Mesenteric fat pad (tissue), 1 donor: ENCODE data around the gene HSD17B4. TPM values are rescaled to one million over a fixed set of nuclear protein-coding genes. Genes with fewer than 3 reads are reported as not detected.
"Not testable (repeated sequence)": the region's sequence is repeated elsewhere in the genome, so short reads cannot be mapped to it uniquely, and the experiment has no call there.

Source experiments
- DNase-seq: peaks from one replicate; pipeline ENCODE4 v3.0.0-alpha.2; 2020; ENCODE audit warnings: low spot score
- long read RNA-seq: library from polyadenylated mRNA; unstranded; transcript quantifications from one replicate; pipeline ENCODE4 v2.0.0, GENCODE V29; 2020
- total RNA-seq: library from RNA; stranded (reverse); fragmentation: NEBNext Ultra II Directional; extraction: Animal tissue kit (Norgen Biotek cat#: 25700); gene quantifications from one replicate; pipeline ENCODE4 v1.2.1, GENCODE V29; 2021
- donor health status: DM: yes; HTN: yes; CAD: no.

The HSD17B4 gene
- 339 TPM for total RNA-seq
- long read RNA-seq, transcript HSD17B4-233 (25 exons, 2,589 nt) = minor isoform, 10 of 353 reads
- long read RNA-seq, transcript HSD17B4-201 (24 exons, 2,685 nt) = major isoform, 274 of 353 reads
- long read RNA-seq, partial matches to known transcripts = 34 of 353 reads
- long read RNA-seq, other reads (novel, unspliced or antisense) = 33 of 353 reads

DNA sequence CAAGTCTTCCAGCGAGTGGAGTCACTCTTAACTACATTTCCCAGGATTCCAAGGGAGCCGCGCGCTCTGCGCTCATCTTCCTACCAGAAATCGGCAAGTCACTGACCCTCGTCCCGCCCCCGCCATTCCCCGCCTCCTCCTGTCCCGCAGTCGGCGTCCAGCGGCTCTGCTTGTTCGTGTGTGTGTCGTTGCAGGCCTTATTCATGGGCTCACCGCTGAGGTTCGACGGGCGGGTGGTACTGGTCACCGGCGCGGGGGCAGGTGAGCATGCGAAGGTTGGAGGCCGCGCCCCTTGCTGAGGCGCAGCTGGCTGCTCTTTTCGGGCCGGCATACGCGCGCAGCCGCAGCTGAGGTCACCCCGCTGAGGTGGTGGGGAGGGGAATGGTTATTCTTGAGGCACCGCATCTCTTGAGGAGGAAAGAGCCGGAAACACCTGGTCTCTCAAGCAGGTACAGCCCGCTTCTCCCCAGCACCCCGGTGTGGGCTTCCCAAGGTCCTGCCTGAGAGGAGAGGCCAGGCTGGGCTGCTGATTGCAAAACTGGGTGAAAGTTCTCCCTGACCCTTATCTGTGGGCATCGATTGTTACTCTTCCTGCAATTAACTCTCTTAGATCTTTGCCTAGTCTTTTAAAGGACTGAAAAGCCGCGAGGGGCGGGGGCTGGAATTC, at the start of gene HSD17B4:
TSS of gene HSD17B4 (plus strand) at position 125 of the 667 bp plus-strand sequence. CDS start at position 204, 79 bp downstream.
- DNase-seq = peak; percentile 95

DNA sequence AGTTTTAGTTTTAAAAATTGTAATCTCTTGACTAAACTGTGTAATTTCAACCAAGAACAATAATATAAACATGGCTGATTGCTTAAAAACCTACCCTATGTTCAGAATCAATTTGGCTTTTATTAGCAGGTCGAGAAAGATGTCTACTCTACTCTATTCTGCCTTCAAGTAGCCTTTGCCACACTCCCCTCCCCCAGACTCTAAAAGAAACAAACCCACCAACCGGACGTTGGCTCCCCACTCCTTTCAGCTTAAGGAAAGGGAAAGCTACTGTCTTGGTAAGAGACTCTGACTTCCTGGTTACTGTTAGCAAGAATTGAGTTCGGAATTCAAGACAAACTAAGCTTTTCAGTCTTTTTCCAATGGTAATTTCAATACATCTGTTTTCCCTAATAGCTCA, 49.7 kb upstream of the HSD17B4 start:
- DNase-seq = no peak

GRCh38 chr5:119404033-119404432, 48.3 kb upstream of the HSD17B4 start:
- DNase-seq = no peak

- DNase-seq = no peak
Observed at GRCh38 chr5:119405419-119405818, 46.9 kb upstream of the HSD17B4 start.

GRCh38 chr5:119406551-119407110, 45.7 kb upstream of the HSD17B4 start:
- DNase-seq = no peak

DNA sequence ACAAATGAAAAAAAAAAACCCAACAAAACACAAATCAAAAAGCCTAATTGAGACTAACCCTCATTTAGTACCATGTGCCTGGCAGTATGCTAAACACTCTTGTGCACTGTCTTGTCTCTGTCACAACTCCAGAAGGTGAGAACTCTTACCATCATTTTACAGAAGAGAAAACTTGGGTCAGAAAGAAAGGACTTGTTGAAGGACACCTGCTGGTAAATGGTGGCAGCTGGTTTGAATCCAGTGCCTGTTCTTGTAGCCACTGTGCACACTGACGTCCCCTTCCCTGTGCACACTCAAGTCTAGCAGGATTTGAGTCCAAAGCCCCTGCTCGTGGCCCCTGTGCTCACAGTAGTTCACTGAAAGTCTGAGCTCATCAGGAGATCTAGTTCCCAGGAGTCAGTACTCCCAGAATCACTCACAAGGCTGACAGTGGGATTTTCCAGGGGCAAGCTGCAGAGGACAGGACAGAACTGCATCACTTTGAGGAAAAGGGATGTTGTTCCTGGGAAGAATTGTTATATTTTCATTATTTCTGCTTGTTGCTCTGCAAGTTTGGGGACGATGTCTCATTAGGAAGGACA, 43.0 kb upstream of the HSD17B4 start:
- DNase-seq = no peak

GRCh38 chr5:119410448-119411159, 41.7 kb upstream of the HSD17B4 start:
- no peak for DNase-seq

DNA sequence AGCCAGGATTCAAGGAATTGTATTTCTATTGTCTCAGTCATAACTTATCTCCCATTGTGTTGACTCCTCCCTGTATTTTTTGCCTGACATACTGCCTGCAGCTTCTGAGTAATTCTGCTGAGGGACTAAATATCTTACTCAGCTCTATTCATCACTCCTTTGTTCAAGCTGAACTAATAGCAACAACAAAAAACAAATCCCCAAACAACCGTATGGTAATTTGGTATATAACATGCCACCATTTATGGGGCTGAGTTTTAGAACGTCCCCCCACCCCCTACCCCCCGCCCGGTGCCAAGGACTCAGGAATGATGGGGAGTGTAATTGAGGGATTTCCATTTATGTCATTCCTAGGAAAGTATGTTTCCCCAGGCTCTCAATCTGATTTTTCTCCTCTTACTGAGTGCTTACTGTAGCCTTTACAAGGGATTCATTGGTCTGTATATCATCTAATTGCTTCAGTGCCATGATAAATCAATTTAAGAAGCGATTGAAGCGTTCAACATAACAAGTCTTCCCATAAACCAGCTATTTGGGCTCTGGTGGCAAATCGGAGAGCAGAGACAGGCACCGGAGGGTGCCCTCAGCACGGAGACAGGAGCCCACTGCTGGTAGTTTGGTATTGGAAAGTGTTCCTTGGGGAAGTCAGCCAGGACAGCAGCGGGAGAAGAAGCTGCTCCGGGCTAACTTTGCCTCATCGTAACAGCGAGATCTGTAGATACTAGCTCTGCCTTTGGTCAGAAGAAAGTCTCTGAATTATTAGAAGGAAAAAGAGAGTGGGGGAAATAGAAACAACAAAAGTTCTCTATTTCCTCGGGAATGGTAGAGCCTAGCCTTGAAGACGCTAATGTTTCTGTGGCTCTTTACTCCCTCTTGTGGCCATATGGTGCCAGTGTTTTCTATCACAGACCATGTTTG, 40.7 kb upstream of the HSD17B4 start:
- DNase-seq = no peak

GRCh38 chr5:119412279-119413227, 39.7 kb upstream of the HSD17B4 start:
- DNase-seq = no peak

DNA sequence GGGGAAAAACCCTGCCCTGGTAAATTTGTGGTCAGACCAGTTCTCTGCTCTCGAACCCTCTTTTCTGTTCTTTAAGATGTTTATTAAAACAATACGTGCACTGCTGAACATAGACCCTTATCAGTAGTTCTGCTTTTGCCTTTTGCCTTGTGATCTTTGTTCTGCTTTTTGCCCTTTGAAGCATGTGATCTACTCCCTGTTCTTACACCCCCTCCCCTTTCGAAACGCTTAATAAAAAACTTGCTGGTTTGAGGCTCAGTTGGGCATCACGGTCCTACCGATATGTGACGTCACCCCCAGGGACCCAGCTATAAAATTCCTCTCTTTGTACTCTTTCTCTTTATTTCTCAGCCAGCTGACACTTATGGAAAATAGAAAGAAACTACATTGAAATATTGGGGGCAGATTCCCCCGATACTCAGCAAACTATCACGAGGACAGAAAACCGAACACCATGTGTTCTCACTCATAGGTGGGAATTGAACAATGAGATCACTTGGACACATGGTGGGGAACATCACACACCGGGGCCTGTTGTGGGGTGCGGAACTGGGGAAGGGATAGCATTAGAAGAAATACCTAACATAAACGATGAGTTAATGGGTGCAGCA, 38.1 kb upstream of the HSD17B4 start:
- not testable (repeated sequence) for DNase-seq

DNA sequence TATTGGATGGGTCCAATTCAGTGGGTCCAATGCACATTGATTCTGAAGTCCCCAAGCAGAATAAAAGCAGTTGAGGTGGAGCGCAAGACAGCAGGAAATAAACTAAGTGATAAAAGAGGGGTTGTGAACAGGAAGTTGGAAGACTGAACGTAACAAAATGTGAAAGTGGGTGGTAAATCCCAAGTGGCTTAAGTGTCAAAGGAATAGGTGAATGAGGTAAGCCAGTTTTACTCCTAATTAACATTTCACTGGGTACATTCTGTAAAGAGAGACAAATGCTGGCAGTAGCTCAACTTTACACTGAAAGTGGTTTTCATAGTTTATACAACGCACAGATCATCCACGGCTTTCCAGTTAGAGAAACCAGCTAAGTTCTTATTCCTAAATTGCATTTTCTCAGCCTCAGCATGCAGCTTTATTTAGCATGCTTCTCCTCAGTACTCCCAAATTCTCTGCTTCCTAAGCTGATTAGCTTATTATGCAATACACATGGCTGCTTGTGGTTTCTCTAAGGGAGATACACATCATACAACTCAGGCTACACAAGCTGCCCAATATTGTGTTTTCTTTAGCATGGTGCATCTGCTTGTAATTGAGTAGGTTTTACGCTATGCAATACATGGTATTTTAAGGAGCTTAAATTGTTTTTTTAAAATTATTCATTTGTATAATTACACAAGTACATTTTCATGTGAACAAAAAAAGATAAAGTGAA, 34.2 kb upstream of the HSD17B4 start:
- DNase-seq = no peak

GRCh38 chr5:119418606-119419100, 33.6 kb upstream of the HSD17B4 start:
- DNase-seq = no peak

DNA sequence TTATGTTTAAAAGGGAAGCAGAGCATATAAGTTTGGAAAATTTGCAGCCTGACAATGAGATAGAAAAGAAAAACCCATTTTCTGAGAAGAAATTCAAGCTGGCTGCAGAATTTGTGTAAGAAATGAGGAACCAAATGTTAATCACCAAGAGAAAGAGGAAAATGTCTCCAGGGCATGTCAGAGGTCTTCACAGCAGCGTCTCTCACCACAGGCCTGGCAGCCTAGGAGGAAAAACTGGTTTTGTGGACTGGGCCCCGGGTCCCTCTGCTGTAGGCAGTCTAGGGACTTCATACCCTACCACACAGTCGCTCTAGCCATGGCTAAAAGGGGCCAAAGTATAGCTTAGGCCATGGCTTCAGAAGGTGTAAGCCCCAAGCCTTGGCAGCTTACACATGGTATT, 32.1 kb upstream of the HSD17B4 start:
- no peak for DNase-seq

GRCh38 chr5:119426057-119426456, 26.2 kb upstream of the HSD17B4 start:
- DNase-seq = no peak

- no peak for DNase-seq
Observed at GRCh38 chr5:119427060-119427459, 25.2 kb upstream of the HSD17B4 start.

GRCh38 chr5:119427596-119427995, 24.7 kb upstream of the HSD17B4 start:
- DNase-seq = not testable (repeated sequence)

DNA sequence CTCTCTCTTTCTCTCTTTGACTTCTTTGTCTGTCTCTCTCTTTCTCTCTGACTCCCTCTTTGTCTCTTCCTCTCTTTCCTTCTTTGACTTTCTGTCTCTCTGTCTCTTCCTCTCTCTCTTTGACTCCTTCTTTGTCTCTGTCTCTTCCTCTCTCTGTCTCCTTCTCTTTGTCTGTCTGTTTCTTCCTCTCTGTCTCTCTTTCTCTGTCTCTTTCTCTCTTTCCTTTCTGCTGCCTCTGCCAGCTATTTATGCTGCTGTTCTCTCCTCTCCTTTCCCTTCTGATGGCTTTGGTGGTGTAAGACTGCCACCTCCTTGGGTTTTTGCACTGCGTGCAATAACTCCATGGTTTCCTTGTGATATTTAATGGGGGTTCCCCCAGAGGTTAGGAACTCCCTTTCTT, 24.1 kb upstream of the HSD17B4 start:
- not testable (repeated sequence) for DNase-seq

GRCh38 chr5:119428574-119428973, 23.7 kb upstream of the HSD17B4 start:
- not testable (repeated sequence) for DNase-seq
